Neural progenitor cell (in vitro differentiated cells): ENCODE data around the gene NFKBIA. TPM values are rescaled to one million over a fixed set of nuclear protein-coding genes. Genes with fewer than 3 reads are reported as not detected.

ENCODE experiments used
- DNase-seq: peaks from one replicate; pipeline ENCODE4 v3.0.0-alpha.2; 2016; ENCODE audit warnings: low spot score
- H2AFZ ChIP-seq: fragments of 200-600 bp; sonication (generic); replicated peaks from 2 replicates; pipeline ENCODE4 v1.6.1; 2016; ENCODE audit warnings: antibody characterized with exemption
- H3F3A ChIP-seq: fragments of 200-600 bp; sonication (generic); 2 replicates; pipeline ENCODE4 v1.6.1; 2016; ENCODE audit warnings: antibody characterized with exemption, low read depth
- H3K27ac ChIP-seq: fragments of 200-600 bp; sonication (generic); 2 replicates; pipeline ENCODE4 v1.5.1; 2016; ENCODE audit warnings: mild to moderate bottlenecking
- H3K27me3 ChIP-seq: fragments of 200-600 bp; sonication (generic); 2 replicates; pipeline ENCODE4 v1.6.1; 2016; ENCODE audit warnings: mild to moderate bottlenecking, moderate library complexity
- H3K36me3 ChIP-seq: fragments of 200-600 bp; sonication (generic); 2 replicates; pipeline ENCODE4 v1.5.1; 2016
- H3K4me1 ChIP-seq: fragments of 200-600 bp; sonication (generic); 2 replicates; pipeline ENCODE4 v1.6.1; 2016; ENCODE audit warnings: mixed run types
- H3K4me2 ChIP-seq: fragments of 200-600 bp; sonication (generic); 2 replicates; pipeline ENCODE4 v1.6.1; 2016
- H3K4me3 ChIP-seq: fragments of 200-600 bp; sonication (generic); 2 replicates; pipeline ENCODE4 v1.5.1; 2016
- H3K79me2 ChIP-seq: fragments of 200-600 bp; sonication (generic); 2 replicates; pipeline ENCODE4 v1.6.1; 2016; ENCODE audit warnings: low read depth
- H3K9ac ChIP-seq: fragments of 200-600 bp; sonication (generic); 2 replicates; pipeline ENCODE4 v1.6.1; 2016
- H3K9me3 ChIP-seq: fragments of 200-600 bp; sonication (generic); 2 replicates; pipeline ENCODE4 v1.5.1; 2016; ENCODE audit warnings: low read depth
- H4K20me1 ChIP-seq: fragments of 200-600 bp; sonication (generic); 2 replicates; pipeline ENCODE4 v1.6.1; 2016; ENCODE audit warnings: low read depth
- H3K27ac Mint-ChIP-seq: 3 replicates; pipeline ENCODE4 v1.8.0; 2021; ENCODE audit warnings: mixed read lengths
- H3K27me3 Mint-ChIP-seq: 2 replicates; pipeline ENCODE4 v1.8.0; 2022; ENCODE audit warnings: low read depth, mild to moderate bottlenecking, inconsistent platforms, moderate library complexity, mixed read lengths; ENCODE audit not compliant: insufficient read depth
- H3K36me3 Mint-ChIP-seq: 3 replicates; pipeline ENCODE4 v1.8.0; 2021; ENCODE audit warnings: mixed read lengths
- H3K4me1 Mint-ChIP-seq: 3 replicates; pipeline ENCODE4 v1.8.0; 2021; ENCODE audit warnings: mixed read lengths
- H3K4me3 Mint-ChIP-seq: 3 replicates; pipeline ENCODE4 v1.8.0; 2021; ENCODE audit warnings: mild to moderate bottlenecking, moderate library complexity, mixed read lengths
- H3K9me3 Mint-ChIP-seq: 3 replicates; pipeline ENCODE4 v1.8.0; 2020; ENCODE audit warnings: mixed read lengths
- EZH2 ChIP-seq: fragments of 200-600 bp; sonication (generic); IDR thresholded peaks from 2 replicates; pipeline ENCODE4 v1.6.1; 2017; ENCODE audit warnings: antibody characterized with exemption, mild to moderate bottlenecking, moderate library complexity
- EZH2phosphoT487 ChIP-seq: fragments of 200-600 bp; sonication (generic); IDR thresholded peaks from 2 replicates; pipeline ENCODE4 v1.6.1; 2017; ENCODE audit warnings: antibody characterized with exemption
- total RNA-seq: library from RNA; depleted of rRNA; stranded (reverse); fragments of >200 nt; gene quantifications from 2 replicates; pipeline ENCODE4 v1.2.3, GENCODE V29; 2015; ENCODE audit warnings: low replicate concordance
- TF ChIP-seq, protein P1 (sequence below): fragments of 200-600 bp; sonication (generic); IDR thresholded peaks from 2 replicates; pipeline ENCODE4 v1.5.1; 2017; ENCODE audit warnings: antibody characterized with exemption, mild to moderate bottlenecking

NFKBIA gene
- total RNA-seq, 1 donor from 2014 or later: 26.4 TPM

DNA sequence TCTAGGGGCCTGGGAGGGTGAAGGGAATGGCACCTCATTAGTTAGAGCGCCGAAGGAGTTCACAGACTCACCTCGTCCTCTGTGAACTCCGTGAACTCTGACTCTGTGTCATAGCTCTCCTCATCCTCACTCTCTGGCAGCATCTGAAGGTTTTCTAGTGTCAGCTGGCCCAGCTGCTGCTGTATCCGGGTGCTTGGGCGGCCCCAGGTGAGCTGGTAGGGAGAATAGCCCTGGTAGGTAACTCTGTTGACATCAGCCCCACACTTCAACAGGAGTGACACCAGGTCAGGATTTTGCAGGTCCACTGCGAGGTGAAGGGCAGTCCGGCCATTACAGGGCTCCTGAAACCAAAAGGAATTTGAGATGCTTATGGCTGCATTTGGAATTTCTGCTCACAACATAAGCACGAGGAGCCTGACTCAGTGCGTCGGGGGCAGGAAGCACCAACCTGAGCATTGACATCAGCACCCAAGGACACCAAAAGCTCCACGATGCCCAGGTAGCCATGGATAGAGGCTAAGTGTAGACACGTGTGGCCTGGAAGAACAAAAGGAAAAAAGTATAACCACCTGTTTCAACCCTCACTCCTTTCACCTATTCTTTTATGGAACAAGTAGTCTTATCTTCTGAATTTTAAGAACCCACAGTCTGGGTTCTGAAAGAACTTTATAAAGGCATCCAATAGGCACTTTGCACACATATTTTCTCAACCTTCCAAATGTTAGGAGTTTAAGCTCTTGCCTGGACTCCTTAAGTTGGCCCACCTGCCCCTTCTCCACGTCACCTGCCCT lies 2.0 kb downstream of the NFKBIA start:
- Histone ChIP-seq H3K9ac (no peak overlapping the region), H4K20me1 (peaks cover 15% of the 10 kb centered on the region), H3K4me2 (no peak overlapping the region), H3F3A (peaks cover 25% of the 10 kb centered on the region), H3K36me3 (no peaks in the 10 kb centered on the region), H3K4me3 (no peak overlapping the region), H3K27me3 (no peaks in the 10 kb centered on the region), H3K9me3 (no peaks in the 10 kb centered on the region), H3K4me1 (peaks cover 7% of the 10 kb centered on the region), H3K79me2 (peaks cover 12% of the 10 kb centered on the region), H2AFZ (no peak overlapping the region), H3K27ac (no peak overlapping the region)
- Mint-ChIP-seq H3K9me3 (no peaks in the 10 kb centered on the region), H3K4me1 (peaks cover 31% of the 10 kb centered on the region), H3K4me3 (peak overlapping the region; percentile 84), H3K27me3 (peaks cover 5% of the 10 kb centered on the region), H3K27ac (no peak overlapping the region), H3K36me3 (peaks cover 9% of the 10 kb centered on the region)
- DNase-seq: no peak
- TF ChIP-seq EZH2phosphoT487: no peak
- TF ChIP-seq, protein P1, sequence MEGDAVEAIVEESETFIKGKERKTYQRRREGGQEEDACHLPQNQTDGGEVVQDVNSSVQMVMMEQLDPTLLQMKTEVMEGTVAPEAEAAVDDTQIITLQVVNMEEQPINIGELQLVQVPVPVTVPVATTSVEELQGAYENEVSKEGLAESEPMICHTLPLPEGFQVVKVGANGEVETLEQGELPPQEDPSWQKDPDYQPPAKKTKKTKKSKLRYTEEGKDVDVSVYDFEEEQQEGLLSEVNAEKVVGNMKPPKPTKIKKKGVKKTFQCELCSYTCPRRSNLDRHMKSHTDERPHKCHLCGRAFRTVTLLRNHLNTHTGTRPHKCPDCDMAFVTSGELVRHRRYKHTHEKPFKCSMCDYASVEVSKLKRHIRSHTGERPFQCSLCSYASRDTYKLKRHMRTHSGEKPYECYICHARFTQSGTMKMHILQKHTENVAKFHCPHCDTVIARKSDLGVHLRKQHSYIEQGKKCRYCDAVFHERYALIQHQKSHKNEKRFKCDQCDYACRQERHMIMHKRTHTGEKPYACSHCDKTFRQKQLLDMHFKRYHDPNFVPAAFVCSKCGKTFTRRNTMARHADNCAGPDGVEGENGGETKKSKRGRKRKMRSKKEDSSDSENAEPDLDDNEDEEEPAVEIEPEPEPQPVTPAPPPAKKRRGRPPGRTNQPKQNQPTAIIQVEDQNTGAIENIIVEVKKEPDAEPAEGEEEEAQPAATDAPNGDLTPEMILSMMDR: no peak
- no peak for TF ChIP-seq EZH2

DNA sequence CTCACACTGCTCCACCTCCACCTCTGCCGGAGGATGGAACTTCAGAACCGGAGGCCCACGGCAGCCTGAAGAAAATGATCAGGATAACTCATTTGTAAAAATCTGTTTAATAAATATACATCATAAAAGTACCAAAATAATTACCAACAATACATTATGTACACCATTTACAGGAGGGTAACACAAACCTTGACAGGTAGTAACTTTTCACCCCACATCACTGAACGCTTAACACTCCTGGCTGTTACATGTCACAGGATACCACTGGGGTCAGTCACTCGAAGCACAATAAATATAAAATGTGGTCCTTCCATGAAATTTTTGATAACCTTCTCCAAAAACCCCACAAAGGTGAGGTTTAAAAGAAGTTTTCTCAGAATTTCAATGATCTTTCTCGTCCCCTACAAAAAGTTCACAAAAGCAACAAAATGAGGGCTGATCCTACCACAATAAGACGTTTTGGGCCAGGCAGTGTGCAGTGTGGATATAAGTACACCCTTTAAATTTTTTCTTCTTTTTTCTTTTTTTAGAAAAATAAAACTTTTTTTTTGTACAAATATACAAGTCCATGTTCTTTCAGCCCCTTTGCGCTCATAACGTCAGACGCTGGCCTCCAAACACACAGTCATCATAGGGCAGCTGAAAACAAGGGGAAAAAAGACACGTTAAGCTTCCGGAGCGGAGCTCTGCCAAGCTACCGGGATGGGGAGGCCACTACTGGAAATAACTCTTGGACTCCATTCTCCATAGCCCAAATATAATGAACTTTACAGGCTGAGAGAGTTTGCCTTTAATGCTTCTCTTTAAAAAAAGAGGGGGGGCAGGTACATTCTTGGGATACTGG lies 2.9 kb downstream of the NFKBIA start:
- TF ChIP-seq EZH2phosphoT487 (no peak), EZH2 (no peak)
- TF ChIP-seq, protein P1: no peak
- Mint-ChIP-seq H3K27ac (no peak overlapping the region), H3K9me3 (no peaks in the 10 kb centered on the region), H3K4me3 (peak overlapping the region; percentile 43), H3K36me3 (peaks cover 9% of the 10 kb centered on the region), H3K27me3 (peaks cover 5% of the 10 kb centered on the region), H3K4me1 (peaks cover 31% of the 10 kb centered on the region)
- no peak overlapping the region for H3K4me2 ChIP-seq
- peaks cover 12% of the 10 kb centered on the region for H3K79me2 ChIP-seq
- H3K4me3 ChIP-seq: no peak overlapping the region
- H2AFZ ChIP-seq: no peak overlapping the region
- no peaks in the 10 kb centered on the region for H3K9me3 ChIP-seq
- H3K9ac ChIP-seq: no peak overlapping the region
- peaks cover 15% of the 10 kb centered on the region for H4K20me1 ChIP-seq
- peaks cover 25% of the 10 kb centered on the region for H3F3A ChIP-seq
- no peaks in the 10 kb centered on the region for H3K27me3 ChIP-seq
- no peaks in the 10 kb centered on the region for H3K36me3 ChIP-seq
- peaks cover 7% of the 10 kb centered on the region for H3K4me1 ChIP-seq
- H3K27ac ChIP-seq: no peak overlapping the region
- DNase-seq: no peak

DNA sequence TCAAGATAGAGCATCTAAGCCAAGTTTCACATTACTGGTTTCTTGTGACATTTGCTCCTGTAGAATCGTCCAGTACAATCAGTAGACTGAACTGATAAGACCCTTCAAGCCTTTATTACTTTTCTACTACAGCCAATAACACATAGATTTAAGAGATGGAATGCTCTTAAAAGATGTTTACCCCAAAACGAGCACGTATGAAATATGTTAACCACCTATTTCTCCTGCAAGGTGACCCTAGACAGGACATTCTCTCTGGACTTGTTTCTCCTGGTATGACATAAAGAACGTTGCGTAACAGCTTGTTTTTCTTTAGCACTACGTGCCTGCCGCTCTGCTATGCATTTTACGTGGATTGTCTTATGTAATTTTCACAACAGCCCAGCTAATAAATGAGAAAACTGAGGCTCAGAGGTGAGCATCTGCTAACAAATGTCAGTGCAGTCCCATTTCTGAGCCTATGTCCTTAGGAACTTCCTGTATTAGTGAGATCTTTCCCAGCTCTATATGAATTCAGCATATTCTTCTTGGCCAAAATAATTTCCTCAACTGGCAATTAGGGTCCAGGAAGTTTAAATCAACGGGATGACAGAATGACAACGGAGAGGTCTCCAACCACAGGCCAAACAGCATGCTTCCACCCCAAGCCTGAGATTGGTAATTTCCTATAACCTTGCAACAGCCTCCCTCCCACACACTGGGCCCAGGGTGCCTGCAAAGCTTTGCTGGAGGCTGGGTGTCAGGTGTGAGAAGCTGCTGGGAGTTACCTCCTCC lies 3.7 kb downstream of the NFKBIA start:
- Histone ChIP-seq H3K4me1 (peaks cover 6% of the 10 kb centered on the region), H3K9me3 (no peaks in the 10 kb centered on the region), H3K36me3 (no peaks in the 10 kb centered on the region), H3K79me2 (peaks cover 12% of the 10 kb centered on the region), H3K27ac (no peak overlapping the region), H3F3A (peaks cover 20% of the 10 kb centered on the region), H4K20me1 (peaks cover 15% of the 10 kb centered on the region), H3K9ac (no peak overlapping the region), H2AFZ (no peak overlapping the region), H3K4me2 (no peak overlapping the region), H3K27me3 (no peaks in the 10 kb centered on the region), H3K4me3 (no peak overlapping the region)
- TF ChIP-seq EZH2: no peak
- TF ChIP-seq, protein P1: no peak
- no peak for TF ChIP-seq EZH2phosphoT487
- H3K4me3 Mint-ChIP-seq: no peak overlapping the region
- peaks cover 9% of the 10 kb centered on the region for H3K36me3 Mint-ChIP-seq
- no peak for DNase-seq
- peaks cover 5% of the 10 kb centered on the region for H3K27me3 Mint-ChIP-seq
- no peaks in the 10 kb centered on the region for H3K9me3 Mint-ChIP-seq
- no peak overlapping the region for H3K27ac Mint-ChIP-seq
- peaks cover 23% of the 10 kb centered on the region for H3K4me1 Mint-ChIP-seq
